GM23338 (cell line): ENCODE results near the gene LIN7A. TPM values are rescaled to one million over a fixed set of nuclear protein-coding genes. Genes with fewer than 3 reads are reported as not detected.

Experiments
- ATAC-seq: fragments of 200-7000 bp; cut with Tn5 transposase; 3 replicates; pipeline ENCODE4 v1.9.1; 2020
- DNase-seq: peaks from one replicate; pipeline ENCODE4 v3.0.0-alpha.2; 2015; ENCODE audit warnings: low spot score
- H2AFZ ChIP-seq: fragments of 200-600 bp; sonication (generic); 2 replicates; pipeline ENCODE4 v1.8.0; 2016; ENCODE audit warnings: antibody characterized with exemption, mild to moderate bottlenecking, moderate library complexity
- H3F3A ChIP-seq: fragments of 200-600 bp; sonication (generic); replicated peaks from 2 replicates; pipeline ENCODE4 v1.8.0; 2017; ENCODE audit warnings: antibody characterized with exemption, mixed run types, low read depth
- H3K27ac ChIP-seq: fragments of 200-600 bp; sonication (generic); 2 replicates; pipeline ENCODE4 v1.6.1; 2016; ENCODE audit warnings: low read depth
- H3K27me3 ChIP-seq: fragments of 200-600 bp; sonication (generic); 2 replicates; pipeline ENCODE4 v1.8.0; 2016; ENCODE audit warnings: mild to moderate bottlenecking, mixed run types, moderate library complexity; ENCODE audit not compliant: insufficient read depth
- H3K36me3 ChIP-seq: fragments of 200-600 bp; sonication (generic); 2 replicates; pipeline ENCODE4 v1.8.0; 2016; ENCODE audit warnings: mild to moderate bottlenecking; ENCODE audit not compliant: insufficient read depth
- H3K4me1 ChIP-seq: fragments of 200-600 bp; sonication (generic); 2 replicates; pipeline ENCODE4 v1.8.0; 2016; ENCODE audit warnings: mild to moderate bottlenecking, moderate library complexity; ENCODE audit not compliant: insufficient read depth
- H3K4me2 ChIP-seq: fragments of 200-600 bp; sonication (generic); 2 replicates; pipeline ENCODE4 v1.7.1; 2017; ENCODE audit warnings: mixed run types
- H3K4me3 ChIP-seq: fragments of 200-600 bp; sonication (generic); 2 replicates; pipeline ENCODE4 v1.6.1; 2016; ENCODE audit warnings: mixed run types
- H3K79me2 ChIP-seq: fragments of 200-600 bp; sonication (generic); replicated peaks from 2 replicates; pipeline ENCODE4 v1.8.0; 2017; ENCODE audit warnings: mild to moderate bottlenecking; ENCODE audit not compliant: insufficient read depth
- H3K9me2 ChIP-seq: fragments of 200-600 bp; sonication (generic); 2 replicates; pipeline ENCODE4 v1.8.0; 2017; ENCODE audit not compliant: insufficient read depth
- H4K20me1 ChIP-seq: fragments of 200-600 bp; sonication (generic); replicated peaks from 2 replicates; pipeline ENCODE4 v1.8.0; 2017; ENCODE audit warnings: mild to moderate bottlenecking; ENCODE audit not compliant: insufficient read depth
- H3K27ac Mint-ChIP-seq: 2 replicates; pipeline ENCODE4 v1.8.0; 2020; ENCODE audit warnings: inconsistent platforms, mild to moderate bottlenecking, moderate library complexity, mixed read lengths
- H3K27me3 Mint-ChIP-seq: 3 replicates; pipeline ENCODE4 v1.8.0; 2022; ENCODE audit warnings: low read depth, mild to moderate bottlenecking, moderate library complexity, mixed read lengths, inconsistent platforms; ENCODE audit not compliant: insufficient read depth, poor library complexity
- H3K36me3 Mint-ChIP-seq: 3 replicates; pipeline ENCODE4 v1.8.0; 2021; ENCODE audit warnings: low read depth, mild to moderate bottlenecking, inconsistent platforms, moderate library complexity, mixed read lengths
- H3K4me1 Mint-ChIP-seq: 3 replicates; pipeline ENCODE4 v1.8.0; 2020; ENCODE audit warnings: mild to moderate bottlenecking, inconsistent platforms, mixed read lengths
- H3K4me3 Mint-ChIP-seq: 3 replicates; pipeline ENCODE4 v1.8.0; 2021; ENCODE audit warnings: moderate library complexity, mild to moderate bottlenecking, inconsistent platforms, mixed read lengths
- H3K9me3 Mint-ChIP-seq: 3 replicates; pipeline ENCODE4 v1.8.0; 2020; ENCODE audit warnings: moderate library complexity, mild to moderate bottlenecking, inconsistent platforms, mixed read lengths
- CREB1 ChIP-seq: fragments of 250-450 bp; sonication (Bioruptor Pico); IDR thresholded peaks from 2 replicates; pipeline ENCODE4 v1.5.0; 2020; ENCODE audit warnings: low read depth, mild to moderate bottlenecking, moderate library complexity
- CTCF ChIP-seq, 2 experiments: fragments of 200-600 bp in 1 of 2; sonication (generic) in 1 of 2; conservative IDR thresholded peaks; 2 replicates each; pipeline versions ENCODE4 v1.5.1 to v1.6.1; 2016 to 2017; ENCODE audit warnings: antibody characterized with exemption in 2 of 2, low read depth in 2 of 2, mild to moderate bottlenecking in 2 of 2, moderate library complexity in 1 of 2
- ETS1 ChIP-seq: IDR thresholded peaks from 2 replicates; pipeline ENCODE4 v1.6.1; 2016; ENCODE audit warnings: antibody characterized with exemption
- EZH2 ChIP-seq: fragments of 200-600 bp; sonication (generic); IDR thresholded peaks from one replicate; pipeline ENCODE4 v1.8.0; 2017; ENCODE audit warnings: antibody characterized with exemption, mild to moderate bottlenecking, low read depth; ENCODE audit not compliant: unreplicated experiment
- EZH2phosphoT487 ChIP-seq: fragments of 200-600 bp; sonication (generic); IDR thresholded peaks from one replicate; pipeline ENCODE4 v1.8.1; 2018; ENCODE audit warnings: antibody characterized with exemption; ENCODE audit not compliant: unreplicated experiment
- JUNB ChIP-seq: IDR thresholded peaks from one replicate; pipeline ENCODE4 v1.6.1; 2016; ENCODE audit warnings: antibody characterized with exemption; ENCODE audit not compliant: unreplicated experiment
- NANOG ChIP-seq: IDR thresholded peaks from 2 replicates; pipeline ENCODE4 v1.6.1; 2016; ENCODE audit warnings: antibody characterized with exemption, borderline replicate concordance
- POLR2AphosphoS5 ChIP-seq: IDR thresholded peaks from 2 replicates; pipeline ENCODE4 v1.6.1; 2016; ENCODE audit warnings: antibody characterized with exemption, low read depth
- STAT1 ChIP-seq: IDR thresholded peaks from one replicate; pipeline ENCODE4 v1.6.1; 2016; ENCODE audit warnings: antibody characterized with exemption; ENCODE audit not compliant: unreplicated experiment
- ZNF114 ChIP-seq: fragments of 250-450 bp; sonication (Bioruptor Pico); IDR thresholded peaks from 2 replicates; pipeline ENCODE4 v1.5.0; 2020; ENCODE audit warnings: mild to moderate bottlenecking, moderate library complexity
- ZNF331 ChIP-seq: fragments of 250-450 bp; sonication (Bioruptor Pico); IDR thresholded peaks from 2 replicates; pipeline ENCODE4 v1.5.0; 2020; ENCODE audit warnings: low read depth, mild to moderate bottlenecking, moderate library complexity
- polyA plus RNA-seq: library from polyadenylated mRNA; unstranded; fragments of >200 nt; fragmentation: Nextera tagmentation; extraction: Ambion mirVana; gene quantifications from 2 replicates; pipeline ENCODE4 v1.2.1, GENCODE V29; 2016
- total RNA-seq: library from RNA; depleted of rRNA; stranded (reverse); fragments of >200 nt; shearing (Covaris generic); gene quantifications from 2 replicates; pipeline ENCODE4 v1.2.3, GENCODE V29; 2014
- TF ChIP-seq, protein P1 (sequence below): IDR thresholded peaks from one replicate; pipeline ENCODE4 v1.6.1; 2018; ENCODE audit warnings: antibody characterized with exemption; ENCODE audit not compliant: unreplicated experiment

The LIN7A gene
- total and polyA plus RNA-seq, 2 experiments from 2014 or later: 5.7 to 6.5 TPM

- TF ChIP-seq CTCF (conservative IDR thresholded peaks at IDR 0.05; ENCODE audit: low read depth in 2 of 2) (no peak), ZNF331 (CRISPR knock-in tag) (no peak), ZNF114 (CRISPR knock-in tag) (no peak), JUNB (no peak), EZH2phosphoT487 (no peak), ETS1 (no peak), POLR2AphosphoS5 (no peak)
Observed at GRCh38 chr12:80986224-80986623, 48.5 kb upstream of the LIN7A start (continued).

GRCh38 chr12:80979816-80980215, 42.1 kb upstream of the LIN7A start:
- DNase-seq: no peak
- Mint-ChIP-seq H3K9me3 (no peaks in the 10 kb centered on the region), H3K36me3 (no peaks in the 10 kb centered on the region), H3K4me3 (no peak overlapping the region), H3K27ac (no peak overlapping the region), H3K4me1 (no peaks in the 10 kb centered on the region), H3K27me3 (peaks cover 2% of the 10 kb centered on the region)
- Histone ChIP-seq H4K20me1 (no peaks in the 10 kb centered on the region), H3K36me3 (no peaks in the 10 kb centered on the region), H2AFZ (peak overlapping the region; percentile 4; the same call in 1 of the 2 replicates), H3K4me2 (no peak overlapping the region), H3K4me3 (no peak overlapping the region), H3K9me2 (no peaks in the 10 kb centered on the region), H3K79me2 (no peaks in the 10 kb centered on the region), H3K27me3 (no peaks in the 10 kb centered on the region), H3F3A (no peaks in the 10 kb centered on the region), H3K27ac (no peak overlapping the region), H3K4me1 (no peaks in the 10 kb centered on the region)
- no peak for ATAC-seq
- TF ChIP-seq ETS1 (no peak), ZNF114 (CRISPR knock-in tag) (no peak), JUNB (no peak), STAT1 (no peak), EZH2 (no peak), CTCF (conservative IDR thresholded peaks at IDR 0.05; ENCODE audit: low read depth in 2 of 2) (no peak), EZH2phosphoT487 (no peak), POLR2AphosphoS5 (no peak), CREB1 (no peak), ZNF331 (CRISPR knock-in tag) (no peak), NANOG (no peak)
- TF ChIP-seq, protein P1, sequence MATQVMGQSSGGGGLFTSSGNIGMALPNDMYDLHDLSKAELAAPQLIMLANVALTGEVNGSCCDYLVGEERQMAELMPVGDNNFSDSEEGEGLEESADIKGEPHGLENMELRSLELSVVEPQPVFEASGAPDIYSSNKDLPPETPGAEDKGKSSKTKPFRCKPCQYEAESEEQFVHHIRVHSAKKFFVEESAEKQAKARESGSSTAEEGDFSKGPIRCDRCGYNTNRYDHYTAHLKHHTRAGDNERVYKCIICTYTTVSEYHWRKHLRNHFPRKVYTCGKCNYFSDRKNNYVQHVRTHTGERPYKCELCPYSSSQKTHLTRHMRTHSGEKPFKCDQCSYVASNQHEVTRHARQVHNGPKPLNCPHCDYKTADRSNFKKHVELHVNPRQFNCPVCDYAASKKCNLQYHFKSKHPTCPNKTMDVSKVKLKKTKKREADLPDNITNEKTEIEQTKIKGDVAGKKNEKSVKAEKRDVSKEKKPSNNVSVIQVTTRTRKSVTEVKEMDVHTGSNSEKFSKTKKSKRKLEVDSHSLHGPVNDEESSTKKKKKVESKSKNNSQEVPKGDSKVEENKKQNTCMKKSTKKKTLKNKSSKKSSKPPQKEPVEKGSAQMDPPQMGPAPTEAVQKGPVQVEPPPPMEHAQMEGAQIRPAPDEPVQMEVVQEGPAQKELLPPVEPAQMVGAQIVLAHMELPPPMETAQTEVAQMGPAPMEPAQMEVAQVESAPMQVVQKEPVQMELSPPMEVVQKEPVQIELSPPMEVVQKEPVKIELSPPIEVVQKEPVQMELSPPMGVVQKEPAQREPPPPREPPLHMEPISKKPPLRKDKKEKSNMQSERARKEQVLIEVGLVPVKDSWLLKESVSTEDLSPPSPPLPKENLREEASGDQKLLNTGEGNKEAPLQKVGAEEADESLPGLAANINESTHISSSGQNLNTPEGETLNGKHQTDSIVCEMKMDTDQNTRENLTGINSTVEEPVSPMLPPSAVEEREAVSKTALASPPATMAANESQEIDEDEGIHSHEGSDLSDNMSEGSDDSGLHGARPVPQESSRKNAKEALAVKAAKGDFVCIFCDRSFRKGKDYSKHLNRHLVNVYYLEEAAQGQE: no peak
